Keratinocyte (primary cell): ENCODE measurements around the gene WDR70.

Experiments used
- EZH2 ChIP-seq: IDR thresholded peaks from one replicate; pipeline ENCODE4 v1.6.1; 2012; ENCODE audit warnings: inconsistent platforms, mild to moderate bottlenecking, low read length, moderate library complexity
- TF ChIP-seq, protein P1 (sequence below), 3 experiments: IDR thresholded peaks in 1 of 3; conservative IDR thresholded peaks in 1 of 3; optimal IDR thresholded peaks in 1 of 3; 2 replicates in 2 of 3; 3 replicates in 1 of 3; pipeline versions ENCODE3 to v1.5.1; 2011; ENCODE audit warnings: low read length in 3 of 3, mild to moderate bottlenecking in 3 of 3, moderate library complexity in 2 of 3, control low read depth in 1 of 3, inconsistent platforms in 1 of 3; ENCODE audit not compliant: insufficient read depth in 2 of 3; ENCODE audit errors: extremely low read depth in 1 of 3

DNA sequence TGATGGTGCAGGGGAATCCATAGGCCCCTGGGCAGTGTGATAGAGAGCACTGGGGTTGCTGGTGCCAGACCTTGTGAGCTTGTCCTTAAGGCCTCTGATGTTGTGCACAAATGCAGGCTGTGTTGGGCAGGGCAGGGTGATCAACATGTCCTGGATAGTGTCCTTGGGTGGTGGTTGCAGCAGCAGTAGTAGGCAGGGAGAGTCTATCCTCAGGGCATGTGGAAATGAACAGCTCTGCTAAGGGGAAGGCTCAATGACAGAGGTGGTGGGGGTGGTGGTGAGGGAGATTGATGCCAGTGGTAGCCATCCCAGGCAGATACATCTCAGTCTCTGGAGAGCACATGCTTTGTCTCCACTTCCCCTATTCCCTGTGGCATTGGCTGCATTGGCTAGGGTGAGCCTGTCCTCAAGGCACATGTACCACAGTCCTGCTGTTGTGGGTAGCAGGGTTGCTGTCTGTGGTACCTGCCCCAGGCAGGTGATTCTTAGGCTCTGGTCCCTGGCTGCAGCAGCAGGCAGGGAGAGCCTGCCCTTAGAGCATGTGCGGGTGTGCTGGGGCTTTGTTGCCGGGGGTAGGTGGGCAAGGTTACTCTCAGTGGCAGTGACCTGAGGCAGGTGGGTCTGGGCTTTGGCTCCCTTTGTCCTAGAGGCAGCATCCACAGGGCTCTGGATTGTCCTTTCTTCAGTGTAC lies 111.1 kb downstream of the WDR70 start:
- TF ChIP-seq, protein P1, sequence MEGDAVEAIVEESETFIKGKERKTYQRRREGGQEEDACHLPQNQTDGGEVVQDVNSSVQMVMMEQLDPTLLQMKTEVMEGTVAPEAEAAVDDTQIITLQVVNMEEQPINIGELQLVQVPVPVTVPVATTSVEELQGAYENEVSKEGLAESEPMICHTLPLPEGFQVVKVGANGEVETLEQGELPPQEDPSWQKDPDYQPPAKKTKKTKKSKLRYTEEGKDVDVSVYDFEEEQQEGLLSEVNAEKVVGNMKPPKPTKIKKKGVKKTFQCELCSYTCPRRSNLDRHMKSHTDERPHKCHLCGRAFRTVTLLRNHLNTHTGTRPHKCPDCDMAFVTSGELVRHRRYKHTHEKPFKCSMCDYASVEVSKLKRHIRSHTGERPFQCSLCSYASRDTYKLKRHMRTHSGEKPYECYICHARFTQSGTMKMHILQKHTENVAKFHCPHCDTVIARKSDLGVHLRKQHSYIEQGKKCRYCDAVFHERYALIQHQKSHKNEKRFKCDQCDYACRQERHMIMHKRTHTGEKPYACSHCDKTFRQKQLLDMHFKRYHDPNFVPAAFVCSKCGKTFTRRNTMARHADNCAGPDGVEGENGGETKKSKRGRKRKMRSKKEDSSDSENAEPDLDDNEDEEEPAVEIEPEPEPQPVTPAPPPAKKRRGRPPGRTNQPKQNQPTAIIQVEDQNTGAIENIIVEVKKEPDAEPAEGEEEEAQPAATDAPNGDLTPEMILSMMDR (optimal IDR thresholded peaks at IDR 0.05 in 1 of 3, IDR thresholded peaks at IDR 0.05 in 1 of 3, conservative IDR thresholded peaks at IDR 0.05 in 1 of 3; ENCODE audit: extremely low read depth in 1 of 3, insufficient read depth in 2 of 3, low read length in 3 of 3) = no peak
- TF ChIP-seq EZH2 = no peak
